Measurements from ENCODE around the gene CD48. TPM values are rescaled to one million over a fixed set of nuclear protein-coding genes. Genes with fewer than 3 reads are reported as not detected.

CD48 gene
- total and polyA plus RNA-seq, 2 experiments from 2014 or later, result 0.30 TPM; not detected in 1

DNA sequence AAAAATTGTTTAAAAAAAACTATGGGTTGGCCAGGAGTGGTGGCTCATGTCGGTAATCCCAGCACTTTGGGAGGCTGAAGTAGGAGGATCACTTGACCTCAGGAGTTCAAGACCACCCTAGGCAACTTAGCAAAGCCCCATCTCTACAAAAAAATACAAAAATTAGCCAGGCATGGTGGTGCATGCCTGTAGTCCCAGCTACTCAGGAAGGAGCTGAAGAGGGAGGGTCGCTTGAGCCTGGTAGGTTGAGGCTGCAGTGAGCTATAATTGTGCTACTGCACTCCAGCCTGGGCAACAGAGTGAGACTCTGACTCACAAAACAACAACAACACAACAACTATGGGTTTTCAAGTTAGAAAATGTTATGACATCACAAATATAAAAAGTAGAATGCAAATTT lies 43.8 kb upstream of the CD48 start:
- Histone ChIP-seq H3K4me3 (no peak overlapping the region), H3K9me2 (replicated peaks; ENCODE audit: insufficient read depth) (no peaks in the 10 kb centered on the region), H4K20me1 (ENCODE audit: insufficient read depth, poor library complexity, severe bottlenecking) (no peaks in the 10 kb centered on the region), H3K9me3 (ENCODE audit: low read depth) (no peaks in the 10 kb centered on the region), H2AFZ (no peak overlapping the region), H3K4me1 (ENCODE audit: insufficient read depth) (peaks cover 4% of the 10 kb centered on the region), H3K79me2 (no peaks in the 10 kb centered on the region), H3K4me2 (no peak overlapping the region), H3K27me3 (no peaks in the 10 kb centered on the region), H3K27ac (no peak overlapping the region), H3K36me3 (replicated peaks; ENCODE audit: insufficient read depth, low read depth) (no peaks in the 10 kb centered on the region)
- WGBS (ENCODE audit: low lambda C conversion rate, missing lambda C conversion rate), result 92% methylated on average over 2 of the region's 2 CpGs
- TF ChIP-seq EZH2 (IDR thresholded peaks at IDR 0.05; ENCODE audit: borderline replicate concordance), result no peak
- TF ChIP-seq, protein P1, sequence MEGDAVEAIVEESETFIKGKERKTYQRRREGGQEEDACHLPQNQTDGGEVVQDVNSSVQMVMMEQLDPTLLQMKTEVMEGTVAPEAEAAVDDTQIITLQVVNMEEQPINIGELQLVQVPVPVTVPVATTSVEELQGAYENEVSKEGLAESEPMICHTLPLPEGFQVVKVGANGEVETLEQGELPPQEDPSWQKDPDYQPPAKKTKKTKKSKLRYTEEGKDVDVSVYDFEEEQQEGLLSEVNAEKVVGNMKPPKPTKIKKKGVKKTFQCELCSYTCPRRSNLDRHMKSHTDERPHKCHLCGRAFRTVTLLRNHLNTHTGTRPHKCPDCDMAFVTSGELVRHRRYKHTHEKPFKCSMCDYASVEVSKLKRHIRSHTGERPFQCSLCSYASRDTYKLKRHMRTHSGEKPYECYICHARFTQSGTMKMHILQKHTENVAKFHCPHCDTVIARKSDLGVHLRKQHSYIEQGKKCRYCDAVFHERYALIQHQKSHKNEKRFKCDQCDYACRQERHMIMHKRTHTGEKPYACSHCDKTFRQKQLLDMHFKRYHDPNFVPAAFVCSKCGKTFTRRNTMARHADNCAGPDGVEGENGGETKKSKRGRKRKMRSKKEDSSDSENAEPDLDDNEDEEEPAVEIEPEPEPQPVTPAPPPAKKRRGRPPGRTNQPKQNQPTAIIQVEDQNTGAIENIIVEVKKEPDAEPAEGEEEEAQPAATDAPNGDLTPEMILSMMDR (IDR thresholded peaks at IDR 0.05; ENCODE audit: poor library complexity), result no peak
- no peak for TF ChIP-seq EZH2phosphoT487 (IDR thresholded peaks at IDR 0.05; ENCODE audit: low read depth, severe bottlenecking, unreplicated experiment)
- DNase-seq (ENCODE audit: low spot score), result no peak

DNA sequence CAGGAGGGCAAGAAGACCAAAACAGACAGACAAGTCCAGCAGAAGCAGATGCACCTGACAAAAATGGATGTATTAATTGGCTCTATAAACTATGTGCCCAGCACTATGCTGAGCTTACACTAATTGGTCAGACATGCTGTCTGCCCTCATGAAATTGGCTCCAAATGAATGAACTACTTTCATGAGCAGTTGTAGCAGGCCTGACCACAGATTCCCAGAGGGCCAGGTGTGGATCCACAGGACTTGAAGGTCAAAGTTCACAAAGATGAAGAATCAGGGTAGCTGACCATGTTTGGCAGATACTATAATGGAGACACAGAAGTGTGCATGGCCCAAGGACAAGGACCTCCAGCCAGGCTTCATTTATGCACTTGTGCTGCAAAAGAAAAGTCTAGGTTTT lies 42.0 kb upstream of the CD48 start:
- no peak overlapping the region for H2AFZ ChIP-seq
- no peak overlapping the region for H3K4me2 ChIP-seq
- TF ChIP-seq EZH2phosphoT487 (IDR thresholded peaks at IDR 0.05; ENCODE audit: low read depth, severe bottlenecking, unreplicated experiment) (no peak), EZH2 (IDR thresholded peaks at IDR 0.05; ENCODE audit: borderline replicate concordance) (no peak)
- TF ChIP-seq, protein P1 (IDR thresholded peaks at IDR 0.05; ENCODE audit: poor library complexity), result no peak
- no peak overlapping the region for H3K4me3 ChIP-seq
- H3K4me1 ChIP-seq (ENCODE audit: insufficient read depth), result peaks cover 4% of the 10 kb centered on the region
- no peaks in the 10 kb centered on the region for H3K9me2 ChIP-seq (replicated peaks; ENCODE audit: insufficient read depth)
- H3K79me2 ChIP-seq, result no peaks in the 10 kb centered on the region
- no peaks in the 10 kb centered on the region for H3K27me3 ChIP-seq
- no peaks in the 10 kb centered on the region for H3K36me3 ChIP-seq (replicated peaks; ENCODE audit: insufficient read depth, low read depth)
- DNase-seq (ENCODE audit: low spot score), result no peak
- H4K20me1 ChIP-seq (ENCODE audit: insufficient read depth, poor library complexity, severe bottlenecking), result no peaks in the 10 kb centered on the region
- no peaks in the 10 kb centered on the region for H3K9me3 ChIP-seq (ENCODE audit: low read depth)
- no peak overlapping the region for H3K27ac ChIP-seq

DNA sequence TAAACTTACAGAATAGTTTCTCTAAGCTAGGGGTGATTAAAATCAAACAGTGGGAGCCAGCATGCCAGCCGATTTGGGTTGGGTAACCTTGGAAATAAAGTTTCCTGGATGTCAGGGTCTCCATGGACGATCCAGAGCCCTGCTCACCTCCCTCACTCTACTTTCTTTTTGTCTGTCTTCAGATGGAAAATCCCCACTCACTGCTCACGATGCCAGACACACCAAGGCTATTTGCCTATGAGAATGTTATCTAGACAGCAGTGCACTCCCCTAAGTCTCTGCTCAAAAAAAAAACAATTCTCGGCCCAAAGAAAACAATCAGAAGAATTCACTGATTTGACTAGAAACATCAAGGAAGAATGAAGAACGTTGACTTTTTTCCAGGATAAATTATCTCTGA lies 41.3 kb upstream of the CD48 start:
- H3K4me2 ChIP-seq, result peak overlapping the region; percentile 63
- no peaks in the 10 kb centered on the region for H3K9me3 ChIP-seq (ENCODE audit: low read depth)
- TF ChIP-seq, protein P1 (IDR thresholded peaks at IDR 0.05; ENCODE audit: poor library complexity), result no peak
- TF ChIP-seq EZH2 (IDR thresholded peaks at IDR 0.05; ENCODE audit: borderline replicate concordance), result no peak
- TF ChIP-seq EZH2phosphoT487 (IDR thresholded peaks at IDR 0.05; ENCODE audit: low read depth, severe bottlenecking, unreplicated experiment), result no peak
- no peaks in the 10 kb centered on the region for H3K36me3 ChIP-seq (replicated peaks; ENCODE audit: insufficient read depth, low read depth)
- H4K20me1 ChIP-seq (ENCODE audit: insufficient read depth, poor library complexity, severe bottlenecking), result no peaks in the 10 kb centered on the region
- no peaks in the 10 kb centered on the region for H3K27me3 ChIP-seq
- H3K27ac ChIP-seq, result no peak overlapping the region
- H3K79me2 ChIP-seq, result no peaks in the 10 kb centered on the region
- WGBS (ENCODE audit: low lambda C conversion rate, missing lambda C conversion rate), result 36% methylated on average over 5 of the region's 5 CpGs
- no peak for DNase-seq (ENCODE audit: low spot score)
- peak overlapping the region; percentile 10 for H3K4me3 ChIP-seq
- H3K9me2 ChIP-seq (replicated peaks; ENCODE audit: insufficient read depth), result no peaks in the 10 kb centered on the region
- no peak overlapping the region for H2AFZ ChIP-seq
- peaks cover 4% of the 10 kb centered on the region for H3K4me1 ChIP-seq (ENCODE audit: insufficient read depth)

DNA sequence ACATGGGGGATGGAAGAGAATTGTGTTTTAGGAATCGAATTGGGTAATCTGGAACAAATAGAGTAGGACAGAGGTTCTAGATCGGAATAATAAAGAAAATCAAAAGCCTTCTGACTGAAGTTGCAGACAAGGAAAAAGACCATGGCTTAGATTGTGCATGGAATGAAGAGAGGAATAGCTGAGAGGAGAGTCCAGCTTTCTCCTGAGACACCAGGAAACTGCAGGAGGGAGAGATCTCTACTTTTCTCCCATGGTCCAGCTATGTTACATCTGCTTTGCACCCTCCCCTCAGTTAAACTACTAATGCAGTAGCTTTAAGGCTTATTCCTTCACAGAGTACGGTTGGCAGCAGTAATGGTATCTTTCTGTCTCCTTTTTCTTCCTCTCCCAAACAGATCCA lies 40.8 kb upstream of the CD48 start:
- Histone ChIP-seq H2AFZ (no peak overlapping the region), H3K4me3 (peak overlapping the region; percentile 10), H3K9me3 (ENCODE audit: low read depth) (no peaks in the 10 kb centered on the region), H3K36me3 (replicated peaks; ENCODE audit: insufficient read depth, low read depth) (no peaks in the 10 kb centered on the region), H3K79me2 (no peaks in the 10 kb centered on the region), H3K27me3 (no peaks in the 10 kb centered on the region), H3K4me2 (peak overlapping the region; percentile 63), H3K27ac (no peak overlapping the region), H3K9me2 (replicated peaks; ENCODE audit: insufficient read depth) (no peaks in the 10 kb centered on the region), H3K4me1 (ENCODE audit: insufficient read depth) (peaks cover 4% of the 10 kb centered on the region), H4K20me1 (ENCODE audit: insufficient read depth, poor library complexity, severe bottlenecking) (no peaks in the 10 kb centered on the region)
- TF ChIP-seq, protein P1 (IDR thresholded peaks at IDR 0.05; ENCODE audit: poor library complexity), result no peak
- TF ChIP-seq EZH2 (IDR thresholded peaks at IDR 0.05; ENCODE audit: borderline replicate concordance) (no peak), EZH2phosphoT487 (IDR thresholded peaks at IDR 0.05; ENCODE audit: low read depth, severe bottlenecking, unreplicated experiment) (no peak)
- 70% methylated on average over 3 of the region's 3 CpGs for WGBS (ENCODE audit: low lambda C conversion rate, missing lambda C conversion rate)
- DNase-seq (ENCODE audit: low spot score), result no peak
